HCT116 (cell line): ENCODE measurements around the gene TMEM209. TPM values are rescaled to one million over a fixed set of nuclear protein-coding genes. Genes with fewer than 3 reads are reported as not detected.
"Not testable (repeated sequence)": the region's sequence is repeated elsewhere in the genome, so short reads cannot be mapped to it uniquely, and the experiment has no call there.

ENCODE experiments used
- ATAC-seq: fragments of 200-7000 bp; cut with Tn5 transposase; 2 replicates; pipeline ENCODE4 v1.9.1; 2020; ENCODE audit warnings: mild to moderate bottlenecking, moderate library complexity
- BruUV-seq: library from RNA; stranded (reverse); fragments of 400-500 nt; replicated peaks from 2 replicates; lab custom pipeline; 2021; lab: Mats Ljungman, UMichigan
- CTCF ChIA-PET: fragments of 300-600 bp; sonication (Branson Sonifier 250); formaldehyde crosslinking; loops from one replicate; lab custom pipeline; 2021; ENCODE audit warnings: antibody characterized with exemption; lab: Charles Lee
- POLR2A ChIA-PET: fragments of 300-600, 350-600 bp; sonication (Branson Sonifier 250); formaldehyde crosslinking; loops from one replicate; lab custom pipeline; 2021; ENCODE audit warnings: antibody characterized with exemption; lab: Charles Lee
- RAD21 ChIA-PET, 2 experiments: fragments of 300-600 bp; sonication (Branson Sonifier 250); formaldehyde crosslinking; loops; one replicate each; lab custom pipeline; 2023; ENCODE audit warnings: low total read pairs in 2 of 2; ENCODE audit not compliant: uncharacterized antibody in 2 of 2, unreplicated experiment in 2 of 2, low non-redundant PET in 1 of 2; lab: Charles Lee
- DNase-seq: peaks from one replicate; pipeline ENCODE4 v3.0.0-alpha.2; 2010; ENCODE audit warnings: low read depth, low spot score
- H2AFZ ChIP-seq: fragments of 200-600 bp; shearing (Covaris generic), sonication (generic); 2 replicates; pipeline ENCODE4 v1.6.1; 2017; ENCODE audit warnings: low read depth, mixed run types, mixed read lengths, antibody characterized with exemption, low read length; ENCODE audit not compliant: poor library complexity, severe bottlenecking
- H3K27ac ChIP-seq: 2 replicates; pipeline ENCODE4 v1.5.1; 2012; ENCODE audit warnings: low read depth, low read length
- H3K27me3 ChIP-seq: fragments of 200-600 bp; sonication (generic); 2 replicates; pipeline ENCODE4 v1.6.1; 2016; ENCODE audit warnings: mixed run types, low read length, mixed read lengths; ENCODE audit not compliant: insufficient read depth
- H3K36me3 ChIP-seq, 2 experiments: fragments of 200-500 bp in 1 of 2; fragments of 200-600 bp in 1 of 2; sonication (Bioruptor generic) in 1 of 2; sonication (generic) in 1 of 2; 2 replicates each; pipeline versions ENCODE4 v1.5.1 to v1.6.1; 2014 to 2016; ENCODE audit warnings: low read length in 2 of 2, inconsistent platforms in 1 of 2, mixed read lengths in 1 of 2, mixed run types in 1 of 2; ENCODE audit not compliant: insufficient read depth in 2 of 2, control insufficient read depth in 1 of 2
- H3K4me1 ChIP-seq, 2 experiments: fragments of 200-600 bp in 1 of 2; sonication (generic) in 1 of 2; 2 replicates each; pipeline versions ENCODE4 v1.5.1 to v1.6.1; 2012 to 2017; ENCODE audit warnings: low read length in 2 of 2, inconsistent platforms in 1 of 2, mild to moderate bottlenecking in 1 of 2, mixed read lengths in 1 of 2, mixed run types in 1 of 2, moderate library complexity in 1 of 2; ENCODE audit not compliant: insufficient read depth in 2 of 2, control insufficient read depth in 1 of 2
- H3K4me2 ChIP-seq: fragments of 200-600 bp; sonication (generic); 2 replicates; pipeline ENCODE4 v1.6.1; 2017; ENCODE audit warnings: mixed run types, low read length, mixed read lengths
- H3K4me3 ChIP-seq, 2 experiments: fragments of 200-600 bp in 1 of 2; sonication (generic) in 1 of 2; replicated peaks in 1 of 2; 2 replicates each; pipeline ENCODE4 v1.5.1; 2011 to 2016; ENCODE audit warnings: low read length in 2 of 2, control low read depth in 1 of 2, low read depth in 1 of 2, mild to moderate bottlenecking in 1 of 2, mixed read lengths in 1 of 2, mixed run types in 1 of 2
- H3K79me2 ChIP-seq: fragments of 200-600 bp; sonication (generic); 2 replicates; pipeline ENCODE4 v1.6.1; 2017; ENCODE audit warnings: mild to moderate bottlenecking, mixed run types, low read length, moderate library complexity, mixed read lengths; ENCODE audit not compliant: insufficient read depth
- H3K9ac ChIP-seq: fragments of 200-600 bp; sonication (generic); 2 replicates; pipeline ENCODE4 v1.6.1; 2016; ENCODE audit warnings: low read length, mixed read lengths
- H3K9me2 ChIP-seq: fragments of 200-600 bp; sonication (generic), shearing (Covaris generic); 2 replicates; pipeline ENCODE4 v1.6.1; 2017; ENCODE audit warnings: mixed run types, mild to moderate bottlenecking, moderate library complexity; ENCODE audit not compliant: insufficient read depth
- H3K9me3 ChIP-seq, 2 experiments: fragments of 200-500 bp in 1 of 2; fragments of 200-600 bp in 1 of 2; sonication (Bioruptor generic) in 1 of 2; sonication (generic) in 1 of 2; 2 replicates each; pipeline ENCODE4 v1.6.1; 2014 to 2017; ENCODE audit warnings: low read length in 2 of 2, mixed read lengths in 2 of 2, inconsistent platforms in 1 of 2, low read depth in 1 of 2, mild to moderate bottlenecking in 1 of 2, mixed run types in 1 of 2, moderate library complexity in 1 of 2; ENCODE audit not compliant: control insufficient read depth in 1 of 2, insufficient read depth in 1 of 2
- H4K20me1 ChIP-seq: fragments of 200-600 bp; sonication (generic), shearing (Covaris generic); 2 replicates; pipeline ENCODE4 v1.6.1; 2017; ENCODE audit warnings: mixed run types, mild to moderate bottlenecking, moderate library complexity; ENCODE audit not compliant: insufficient read depth
- intact Hi-C: fragments of 100-400 bp; cut with micrococcal nuclease; formaldehyde crosslinking; loops from 2 replicates; pipeline ENCODE4 v1.10.0; 2022
- total RNA-seq: library from RNA; stranded (reverse); gene quantifications from one replicate; pipeline ENCODE4 v1.2.1, GENCODE V29; 2021; ENCODE audit not compliant: unreplicated experiment

Gene TMEM209
- total RNA-seq, 1 experiment from 2014 or later: 35.8 TPM

GRCh38 chr7:130246491-130246890 lies 41.3 kb upstream of the TMEM209 start:
- intact Hi-C loops: loop anchor here (10.0 kb wide), 1 partner anchor 448 kb away; no protein-coding TSS in a partner anchor
- H3K9me3 ChIP-seq, H3K9me2 ChIP-seq, H3K27me3 ChIP-seq, H3K9ac ChIP-seq, CTCF ChIA-PET, POLR2A ChIA-PET, DNase-seq, H3K27ac ChIP-seq, H2AFZ ChIP-seq, H3K4me1 ChIP-seq, ATAC-seq, H3K4me3 ChIP-seq, H3K36me3 ChIP-seq, BruUV-seq, H4K20me1 ChIP-seq, RAD21 ChIA-PET, H3K4me2 ChIP-seq, H3K79me2 ChIP-seq: not testable (repeated sequence)

- H2AFZ ChIP-seq, H3K36me3 ChIP-seq, H3K4me1 ChIP-seq, H3K27me3 ChIP-seq, H3K9ac ChIP-seq, H3K9me2 ChIP-seq, DNase-seq, H3K4me2 ChIP-seq, H3K79me2 ChIP-seq, H4K20me1 ChIP-seq, ATAC-seq, BruUV-seq, H3K9me3 ChIP-seq, H3K4me3 ChIP-seq, RAD21 ChIA-PET, POLR2A ChIA-PET, H3K27ac ChIP-seq: not testable (repeated sequence)
- CTCF ChIA-PET: interaction anchor here (1.5 to 1.9 kb wide), 2 partner anchors 14 to 514 kb away, joined by 4 to 6 read pairs; no protein-coding TSS in a partner anchor
- intact Hi-C loops: loop anchor here (5.0 to 10.0 kb wide), 3 partner anchors 291 to 589 kb away; partner anchors contain the start of gene UBE2H
These were observed 38.3 kb upstream of the TMEM209 start for GRCh38 chr7:130243486-130243885.
